Lung (tissue), 12 donors: ENCODE data around the gene KDM6B. TPM values are rescaled to one million over a fixed set of nuclear protein-coding genes. Genes with fewer than 3 reads are reported as not detected.
A peak's percentile ranks its signal among the peaks of the same experiment; 100 is the strongest.

ENCODE experiments used
- ATAC-seq: fragments of 200-7000 bp; cut with Tn5 transposase; one replicate; pipeline ENCODE4 v1.9.1; 2020; ENCODE audit warnings: moderate number of reproducible peaks; ENCODE audit not compliant: insufficient read depth, low FRiP score
- DNase-seq, 3 donors: peaks; one replicate each; pipeline ENCODE4 v3.0.0-alpha.2; 2013 to 2017
- H3K27ac ChIP-seq, 2 donors: one replicate each; pipeline ENCODE4 v1.5.1; 2013; ENCODE audit warnings: mild to moderate bottlenecking in 2 of 2, moderate library complexity in 2 of 2, control low read depth in 1 of 2, inconsistent platforms in 1 of 2, low read depth in 1 of 2, low read length in 1 of 2
- H3K27me3 ChIP-seq, 3 donors: one replicate each; pipeline ENCODE4 v1.5.1; 2013; ENCODE audit warnings: low read length in 2 of 3; ENCODE audit not compliant: control insufficient read depth in 3 of 3, insufficient read depth in 3 of 3
- H3K36me3 ChIP-seq, 4 donors: one replicate each; pipeline ENCODE4 v1.5.1; 2013; ENCODE audit warnings: low read length in 4 of 4, mild to moderate bottlenecking in 1 of 4, moderate library complexity in 1 of 4; ENCODE audit not compliant: control insufficient read depth in 4 of 4, insufficient read depth in 4 of 4
- H3K4me1 ChIP-seq, 5 donors: one replicate each; pipeline ENCODE4 v1.5.1; 2013; ENCODE audit warnings: low read length in 5 of 5, mild to moderate bottlenecking in 2 of 5, moderate library complexity in 1 of 5; ENCODE audit not compliant: control insufficient read depth in 5 of 5, insufficient read depth in 5 of 5
- H3K4me3 ChIP-seq: one replicate; pipeline ENCODE4 v1.5.1; 2013; ENCODE audit warnings: mild to moderate bottlenecking, control low read depth, moderate library complexity
- H3K9ac ChIP-seq, 2 donors: one replicate each; pipeline ENCODE4 v1.5.1; 2013; ENCODE audit warnings: low read length in 2 of 2, control low read depth in 1 of 2; ENCODE audit not compliant: insufficient read depth in 1 of 2
- H3K9me3 ChIP-seq, 4 donors: one replicate each; pipeline ENCODE4 v1.5.1; 2013; ENCODE audit warnings: low read length in 3 of 4, mild to moderate bottlenecking in 1 of 4, moderate library complexity in 1 of 4; ENCODE audit not compliant: control insufficient read depth in 4 of 4, insufficient read depth in 3 of 4
- WGBS, 2 donors: extraction: QIAGEN DNeasy Blood & Tissue Kit; methylation state at CpG; one replicate each; pipeline ENCODE4 v1.1.7; 2013; 5-methylcytosine and 5-hydroxymethylcytosine counted together
- polyA plus RNA-seq, 2 donors: library from polyadenylated mRNA; stranded (reverse); fragments of 200-250 nt; gene quantifications; one replicate each; pipeline ENCODE4 v1.2.1, GENCODE V29; 2013
- total RNA-seq, 2 donors: library from RNA; depleted of rRNA in 1 of 2; stranded (reverse); fragments of >200 nt in 1 of 2; gene quantifications; one replicate each; pipeline ENCODE4 v1.2.1, GENCODE V29; 2014 to 2021
- TF ChIP-seq, protein P1 (sequence below): IDR thresholded peaks from 2 replicates; pipeline ENCODE4 v1.5.1; 2012; ENCODE audit warnings: mild to moderate bottlenecking; ENCODE audit errors: control extremely low read depth, extremely low read depth
- donor health status: control.
- donor health status: control.
- donor health status: Bipolar disorder and iron deficiency.
- donor health status: healthy.
- donor health status: DM: yes; HTN: yes; CAD: no.

The KDM6B gene
- total and polyA plus RNA-seq, 4 donors: 21.0 to 52.9 (median 34.5) TPM

GRCh38 chr17:7878234-7878633 is 44.2 kb downstream of the KDM6B start:
- ATAC-seq (no peak), DNase-seq (no peak)
- TF ChIP-seq, protein P1, sequence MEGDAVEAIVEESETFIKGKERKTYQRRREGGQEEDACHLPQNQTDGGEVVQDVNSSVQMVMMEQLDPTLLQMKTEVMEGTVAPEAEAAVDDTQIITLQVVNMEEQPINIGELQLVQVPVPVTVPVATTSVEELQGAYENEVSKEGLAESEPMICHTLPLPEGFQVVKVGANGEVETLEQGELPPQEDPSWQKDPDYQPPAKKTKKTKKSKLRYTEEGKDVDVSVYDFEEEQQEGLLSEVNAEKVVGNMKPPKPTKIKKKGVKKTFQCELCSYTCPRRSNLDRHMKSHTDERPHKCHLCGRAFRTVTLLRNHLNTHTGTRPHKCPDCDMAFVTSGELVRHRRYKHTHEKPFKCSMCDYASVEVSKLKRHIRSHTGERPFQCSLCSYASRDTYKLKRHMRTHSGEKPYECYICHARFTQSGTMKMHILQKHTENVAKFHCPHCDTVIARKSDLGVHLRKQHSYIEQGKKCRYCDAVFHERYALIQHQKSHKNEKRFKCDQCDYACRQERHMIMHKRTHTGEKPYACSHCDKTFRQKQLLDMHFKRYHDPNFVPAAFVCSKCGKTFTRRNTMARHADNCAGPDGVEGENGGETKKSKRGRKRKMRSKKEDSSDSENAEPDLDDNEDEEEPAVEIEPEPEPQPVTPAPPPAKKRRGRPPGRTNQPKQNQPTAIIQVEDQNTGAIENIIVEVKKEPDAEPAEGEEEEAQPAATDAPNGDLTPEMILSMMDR: no peak
- Histone ChIP-seq H3K4me3 (no peak overlapping the region), H3K36me3 (peaks cover 3 to 26% (median 17%) of the 10 kb centered on the region in 4 donors), H3K27ac (no peak overlapping the region), H3K9ac (no peak overlapping the region), H3K27me3 (no peaks in the 10 kb centered on the region), H3K9me3 (no peaks in the 10 kb centered on the region), H3K4me1 (peaks cover 0 to 21% (median 5%) of the 10 kb centered on the region in 5 donors)
- 89 to 95% methylated on average over 7 of the region's 7 CpGs for WGBS, 2 donors

- WGBS, 2 donors: 62 to 84% methylated on average over 3 of the region's 3 CpGs
- DNase-seq (no peak), ATAC-seq (no peak)
- Histone ChIP-seq H3K4me3 (no peak overlapping the region), H3K27me3 (no peaks in the 10 kb centered on the region), H3K9ac (no peak overlapping the region), H3K36me3 (peaks cover 0 to 19% (median 12%) of the 10 kb centered on the region in 4 donors), H3K4me1 (peaks cover 0 to 29% (median 5%) of the 10 kb centered on the region in 5 donors), H3K27ac (peak overlapping the region in 1 of 2 donors; percentile 40), H3K9me3 (no peaks in the 10 kb centered on the region)
- TF ChIP-seq, protein P1: no peak
These were observed 46.3 kb downstream of the KDM6B start for GRCh38 chr17:7880076-7880868.

DNA sequence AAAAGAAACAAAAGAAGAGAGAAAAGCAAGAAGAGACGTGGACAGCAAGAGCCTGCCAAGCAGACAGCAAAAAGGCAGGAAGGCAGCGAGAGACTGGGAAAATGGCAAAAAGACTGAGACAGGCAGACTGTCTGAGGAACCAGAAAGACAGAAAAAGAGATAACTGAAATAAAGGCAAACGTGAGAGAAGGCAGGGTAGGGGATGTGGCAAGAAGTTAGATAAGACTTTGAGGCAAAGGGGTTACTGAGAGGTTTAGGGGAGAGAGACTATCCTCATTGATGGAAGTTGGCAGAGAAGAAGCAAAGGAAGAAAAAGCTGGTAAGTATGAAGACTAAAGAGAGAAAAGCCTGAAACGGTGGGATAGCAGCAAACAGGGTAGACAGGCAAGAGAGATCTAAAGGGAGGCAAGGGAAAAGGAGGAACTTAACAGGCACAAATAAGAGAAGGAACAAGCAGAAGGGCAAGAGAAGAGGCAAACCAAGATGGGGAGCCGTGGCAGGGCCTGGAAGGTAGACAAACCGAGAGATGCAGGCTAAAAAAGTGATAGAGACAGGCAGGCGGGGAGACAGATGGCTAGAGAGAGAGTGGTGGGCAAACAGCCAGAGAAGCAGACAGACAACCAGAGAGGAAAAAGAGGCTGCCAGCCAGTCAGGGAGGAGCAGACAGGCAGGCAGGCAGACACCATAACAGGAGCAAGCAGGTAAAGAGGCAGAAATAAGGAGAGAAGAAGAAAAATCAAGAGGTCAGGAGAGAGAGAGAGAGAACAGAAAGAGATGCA is 47.4 kb downstream of the KDM6B start:
- TF ChIP-seq, protein P1: no peak
- ATAC-seq (no peak), DNase-seq (no peak)
- Histone ChIP-seq H3K27ac (peak overlapping the region in 1 of 2 donors; percentile 10), H3K36me3 (peaks cover 0 to 17% (median 12%) of the 10 kb centered on the region in 4 donors), H3K9ac (no peak overlapping the region), H3K9me3 (no peaks in the 10 kb centered on the region), H3K4me3 (no peak overlapping the region), H3K27me3 (no peaks in the 10 kb centered on the region), H3K4me1 (peaks cover 0 to 33% (median 5%) of the 10 kb centered on the region in 5 donors)
- 42 to 47% methylated on average over 7 of the region's 7 CpGs for WGBS, 2 donors
